Upper lobe of left lung (tissue), 6 donors: ENCODE data around the gene ZNF408. TPM values are rescaled to one million over a fixed set of nuclear protein-coding genes. Genes with fewer than 3 reads are reported as not detected.

Experiments used
- ATAC-seq, 2 donors: fragments of 200-7000 bp; cut with Tn5 transposase; one replicate each; pipeline ENCODE4 v1.9.1; 2022; ENCODE audit warnings: mild to moderate bottlenecking in 2 of 2, moderate library complexity in 2 of 2; ENCODE audit not compliant: low FRiP score in 2 of 2
- DNase-seq, 2 donors: peaks; one replicate each; pipeline ENCODE4 v3.0.0-alpha.2; 2019 to 2020
- H3K27ac ChIP-seq, 4 donors: fragments of 200-600 bp; sonication (generic); one replicate each; pipeline ENCODE4 v1.5.1; 2016 to 2019
- H3K27me3 ChIP-seq, 4 donors: fragments of 200-600 bp; sonication (generic); one replicate each; pipeline ENCODE4 v1.5.1; 2017 to 2019
- H3K36me3 ChIP-seq, 4 donors: fragments of 200-600 bp; sonication (generic); one replicate each; pipeline ENCODE4 v1.5.1; 2016 to 2019
- H3K4me1 ChIP-seq, 4 donors: fragments of 200-600 bp; sonication (generic); one replicate each; pipeline ENCODE4 v1.5.1; 2018 to 2019
- H3K4me3 ChIP-seq, 4 donors: fragments of 200-600 bp; sonication (generic); one replicate each; pipeline ENCODE4 v1.5.1; 2017 to 2019; ENCODE audit warnings: mild to moderate bottlenecking in 2 of 4, moderate library complexity in 1 of 4
- H3K9me3 ChIP-seq, 4 donors: fragments of 200-600 bp; sonication (generic); one replicate each; pipeline ENCODE4 v1.5.1; 2018 to 2019
- EP300 ChIP-seq, 4 donors: sonication (generic); formaldehyde crosslinking; IDR thresholded peaks; one replicate each; pipeline ENCODE4 v1.5.1; 2017; ENCODE audit warnings: antibody characterized with exemption in 4 of 4, control low read depth in 2 of 4
- POLR2A ChIP-seq, 4 donors: fragments of 450-650 bp; IDR thresholded peaks; one replicate each; pipeline ENCODE4 v1.5.1; 2016 to 2017; ENCODE audit warnings: antibody characterized with exemption in 4 of 4, mild to moderate bottlenecking in 2 of 4
- POLR2AphosphoS5 ChIP-seq, 2 donors: sonication (generic); formaldehyde crosslinking; IDR thresholded peaks; one replicate each; pipeline ENCODE4 v1.5.1; 2017; ENCODE audit warnings: antibody characterized with exemption in 2 of 2
- WGBS, 2 donors: methylation state at CpG; one replicate each; pipeline ENCODE4 v1.1.5; 2017 to 2018; 5-methylcytosine and 5-hydroxymethylcytosine counted together
- total RNA-seq, 6 donors: library from RNA; depleted of rRNA in 4 of 6; stranded (reverse); fragments of >200 nt in 4 of 6; gene quantifications; one replicate each; pipeline versions ENCODE4 v1.1.0 to v1.2.1, GENCODE V29; 2016 to 2021
- TF ChIP-seq, protein P1 (sequence below), 6 experiments: fragments of 450-650 bp in 4 of 6; fragments of 200-600 bp in 2 of 6; sonication (generic) in 2 of 6; IDR thresholded peaks; one replicate each; pipeline ENCODE4 v1.5.1; 2016 to 2019; ENCODE audit warnings: antibody characterized with exemption in 6 of 6
- donor health status: DM: no; HTN: no; CAD: no; lungs with moderate emphysema.
- donor health status: DM: no; HTN: yes; CAD: no; lungs with severe emphysema.

Gene ZNF408
- total RNA-seq, 6 donors from 2014 or later: 5.3 to 17.2 (median 10.5) TPM

GRCh38 chr11:46671958-46672315 lies 28.9 kb upstream of the ZNF408 start:
- H3K9me3 ChIP-seq: no peaks in the 10 kb centered on the region
- TF ChIP-seq EP300 (IDR thresholded peaks at IDR 0.05) (no peak), POLR2AphosphoS5 (IDR thresholded peaks at IDR 0.05) (no peak), POLR2A (IDR thresholded peaks at IDR 0.05) (no peak)
- TF ChIP-seq, protein P1, sequence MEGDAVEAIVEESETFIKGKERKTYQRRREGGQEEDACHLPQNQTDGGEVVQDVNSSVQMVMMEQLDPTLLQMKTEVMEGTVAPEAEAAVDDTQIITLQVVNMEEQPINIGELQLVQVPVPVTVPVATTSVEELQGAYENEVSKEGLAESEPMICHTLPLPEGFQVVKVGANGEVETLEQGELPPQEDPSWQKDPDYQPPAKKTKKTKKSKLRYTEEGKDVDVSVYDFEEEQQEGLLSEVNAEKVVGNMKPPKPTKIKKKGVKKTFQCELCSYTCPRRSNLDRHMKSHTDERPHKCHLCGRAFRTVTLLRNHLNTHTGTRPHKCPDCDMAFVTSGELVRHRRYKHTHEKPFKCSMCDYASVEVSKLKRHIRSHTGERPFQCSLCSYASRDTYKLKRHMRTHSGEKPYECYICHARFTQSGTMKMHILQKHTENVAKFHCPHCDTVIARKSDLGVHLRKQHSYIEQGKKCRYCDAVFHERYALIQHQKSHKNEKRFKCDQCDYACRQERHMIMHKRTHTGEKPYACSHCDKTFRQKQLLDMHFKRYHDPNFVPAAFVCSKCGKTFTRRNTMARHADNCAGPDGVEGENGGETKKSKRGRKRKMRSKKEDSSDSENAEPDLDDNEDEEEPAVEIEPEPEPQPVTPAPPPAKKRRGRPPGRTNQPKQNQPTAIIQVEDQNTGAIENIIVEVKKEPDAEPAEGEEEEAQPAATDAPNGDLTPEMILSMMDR (IDR thresholded peaks at IDR 0.05): no peak
- H3K4me1 ChIP-seq: peaks cover 28 to 38% (median 32%) of the 10 kb centered on the region in 4 donors
- peaks cover 24 to 79% (median 63%) of the 10 kb centered on the region in 4 donors for H3K36me3 ChIP-seq
- no peak overlapping the region for H3K4me3 ChIP-seq
- DNase-seq: no peak
- H3K27ac ChIP-seq: peak overlapping the region in 3 of 4 donors; percentile 2 to 85 (median 59)
- 91 to 94% methylated on average over 10 of the region's 10 CpGs for WGBS, 2 donors
- H3K27me3 ChIP-seq: no peaks in the 10 kb centered on the region
- no peak for ATAC-seq

DNA sequence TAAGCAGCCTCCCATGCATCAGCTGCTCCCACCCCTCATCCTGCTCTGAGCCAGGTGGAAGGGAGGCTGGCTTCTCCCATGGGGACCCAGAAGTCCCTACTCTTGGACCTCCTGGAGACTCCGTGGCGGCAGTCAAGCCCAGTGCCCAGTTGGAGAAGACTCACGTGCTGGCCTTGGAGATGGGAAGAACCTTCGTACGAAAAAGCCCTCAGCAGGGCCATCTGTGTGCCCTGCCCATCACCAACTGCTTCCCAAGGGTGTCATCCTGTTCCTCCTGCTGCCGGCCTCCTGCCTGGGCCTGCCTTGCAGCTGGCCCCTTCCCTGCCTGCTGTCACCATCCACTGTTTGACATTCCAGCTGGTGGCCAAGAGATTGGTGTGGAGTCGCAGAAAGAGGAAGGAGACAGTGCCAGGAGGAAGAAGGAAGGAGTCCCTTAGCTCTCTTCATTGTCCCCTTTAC lies 28.4 kb upstream of the ZNF408 start:
- Histone ChIP-seq H3K4me3 (no peak overlapping the region), H3K4me1 (peaks cover 32 to 39% (median 36%) of the 10 kb centered on the region in 4 donors), H3K27me3 (no peaks in the 10 kb centered on the region), H3K9me3 (no peaks in the 10 kb centered on the region), H3K27ac (peak overlapping the region in 1 of 4 donors; percentile 85), H3K36me3 (peaks cover 24 to 79% (median 61%) of the 10 kb centered on the region in 4 donors)
- TF ChIP-seq POLR2A (IDR thresholded peaks at IDR 0.05): no peak
- no peak for TF ChIP-seq EP300 (IDR thresholded peaks at IDR 0.05)
- TF ChIP-seq POLR2AphosphoS5 (IDR thresholded peaks at IDR 0.05): no peak
- TF ChIP-seq, protein P1 (IDR thresholded peaks at IDR 0.05): no peak
- DNase-seq (no peak), ATAC-seq (peak in 1 of 2 donors; percentile 14)
- WGBS, 2 donors: 0 to 90% methylated on average over 1 to 6 of the region's 7 CpGs

DNA sequence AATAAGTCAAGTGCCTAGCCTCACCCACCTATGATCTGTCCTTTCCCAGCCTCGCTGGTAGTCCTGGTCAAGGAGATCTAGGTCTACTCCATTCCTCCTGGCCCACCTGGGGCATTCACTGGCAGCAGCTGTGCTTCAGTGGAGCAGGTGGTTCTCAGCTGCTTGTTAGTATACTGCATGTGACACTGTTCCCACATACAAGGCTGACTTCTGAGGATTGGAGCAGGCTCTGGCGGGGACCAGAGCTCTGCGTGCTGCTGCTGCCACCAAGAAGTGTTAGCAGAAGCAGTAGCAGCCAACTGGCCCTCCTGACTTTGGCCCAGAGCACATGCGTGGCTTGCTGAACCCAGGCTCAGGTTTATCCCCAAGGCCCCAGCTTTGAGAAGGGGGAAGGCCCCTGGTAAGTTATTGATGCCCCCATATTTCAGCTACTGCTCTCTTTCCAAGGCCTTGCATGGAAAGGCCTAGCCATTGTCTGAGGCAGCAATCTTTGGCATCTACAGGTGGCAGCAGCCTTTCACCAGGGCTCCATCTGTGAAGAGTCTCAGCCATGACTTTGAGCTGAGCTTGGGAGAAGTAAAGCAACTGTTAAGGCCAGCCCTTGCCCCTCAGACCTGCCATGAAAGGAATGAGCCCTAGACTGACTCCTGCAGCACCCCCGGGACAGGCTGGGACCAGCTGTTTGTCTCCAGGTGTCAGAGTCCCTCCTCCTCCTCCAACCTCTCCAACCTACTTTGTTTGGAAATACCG lies 26.9 kb upstream of the ZNF408 start:
- H3K4me1 ChIP-seq: peaks cover 33 to 39% (median 36%) of the 10 kb centered on the region in 4 donors
- ATAC-seq: no peak
- TF ChIP-seq EP300 (IDR thresholded peaks at IDR 0.05): no peak
- TF ChIP-seq POLR2AphosphoS5 (IDR thresholded peaks at IDR 0.05): no peak
- TF ChIP-seq, protein P1 (IDR thresholded peaks at IDR 0.05): no peak
- TF ChIP-seq POLR2A (IDR thresholded peaks at IDR 0.05): no peak
- H3K36me3 ChIP-seq: peaks cover 20 to 76% (median 59%) of the 10 kb centered on the region in 4 donors
- H3K27me3 ChIP-seq: no peaks in the 10 kb centered on the region
- 87 to 92% methylated on average over 4 to 6 of the region's 6 CpGs for WGBS, 2 donors
- no peaks in the 10 kb centered on the region for H3K9me3 ChIP-seq
- no peak for DNase-seq
- no peak overlapping the region for H3K4me3 ChIP-seq
- H3K27ac ChIP-seq: peak overlapping the region; percentile 69 to 87 (median 85)

- DNase-seq: peak in 1 of 2 donors; percentile 63
- H3K36me3 ChIP-seq: peaks cover 21 to 76% (median 61%) of the 10 kb centered on the region in 4 donors
- no peaks in the 10 kb centered on the region for H3K9me3 ChIP-seq
- peak overlapping the region; percentile 69 to 87 (median 85) for H3K27ac ChIP-seq
- WGBS, 2 donors: 34 to 49% methylated on average over 10 to 12 of the region's 12 CpGs
- ATAC-seq: peak in 1 of 2 donors; percentile 54
- no peaks in the 10 kb centered on the region for H3K27me3 ChIP-seq
- peaks cover 33 to 39% (median 36%) of the 10 kb centered on the region in 4 donors for H3K4me1 ChIP-seq
- H3K4me3 ChIP-seq: no peak overlapping the region
- peak in 1 of 4 donors; percentile 6 for TF ChIP-seq POLR2A (IDR thresholded peaks at IDR 0.05)
- peak in 1 of 2 donors; percentile 8 for TF ChIP-seq POLR2AphosphoS5 (IDR thresholded peaks at IDR 0.05)
- TF ChIP-seq, protein P1 (IDR thresholded peaks at IDR 0.05): no peak
Observed at GRCh38 chr11:46674463-46675287, 26.2 kb upstream of the ZNF408 start.
